OCI-LY1 (cell line): ENCODE measurements around the gene IRS2.

Experiments used
- EZH2 ChIP-seq: fragments of 200-600 bp; sonication (generic), shearing (Covaris generic); IDR thresholded peaks from 2 replicates; pipeline ENCODE4 v1.8.0; 2017; ENCODE audit warnings: borderline replicate concordance, mixed run types, mild to moderate bottlenecking, antibody characterized with exemption, low read length, moderate library complexity, mixed read lengths
- TF ChIP-seq, protein P1 (sequence below): fragments of 200-600 bp; sonication (generic), shearing (Covaris generic); IDR thresholded peaks from 2 replicates; pipeline ENCODE4 v1.5.1; 2017; ENCODE audit warnings: mild to moderate bottlenecking, antibody characterized with exemption, low read length, moderate library complexity, mixed read lengths

DNA sequence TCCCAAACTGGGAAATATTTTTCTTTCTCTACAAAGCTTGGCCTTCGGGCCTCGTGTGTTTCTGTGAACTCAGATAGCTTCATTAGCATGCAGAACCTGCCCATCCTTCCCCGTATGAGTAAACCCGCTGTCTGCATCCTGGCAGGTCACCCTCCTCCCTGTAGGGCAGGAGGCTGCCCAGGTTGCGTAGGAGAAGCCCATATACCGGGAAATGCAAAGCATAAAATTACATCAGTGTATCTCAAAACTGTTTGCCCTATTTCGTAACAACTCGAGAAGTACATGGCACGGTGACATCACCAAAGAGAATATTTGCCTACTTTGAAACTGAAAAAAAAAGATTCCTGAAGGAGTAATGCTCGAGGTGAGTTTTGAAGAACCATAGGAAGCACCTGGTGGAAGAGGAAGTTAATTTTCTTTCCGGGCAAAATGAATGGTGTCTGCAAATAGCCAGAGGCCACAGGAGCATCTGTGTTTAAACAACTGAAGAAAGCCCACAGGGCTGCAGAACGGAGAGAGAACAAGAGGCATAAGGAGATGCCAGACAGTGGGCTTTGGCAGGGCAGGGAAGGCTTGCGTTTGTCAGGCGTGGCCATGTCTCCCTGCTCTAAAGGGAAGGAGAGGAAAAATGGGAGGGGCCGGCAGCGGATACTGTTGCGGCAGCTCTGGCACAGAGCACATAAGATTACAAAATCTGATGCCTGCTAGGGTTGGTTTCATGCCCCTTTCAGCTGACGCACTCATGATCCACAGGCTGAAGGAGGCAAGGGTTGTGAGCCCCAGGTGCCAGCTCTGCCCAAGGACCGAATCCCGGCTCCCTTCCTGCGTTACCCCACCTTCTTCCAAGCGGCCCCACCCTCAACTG, 81.4 kb downstream of the IRS2 start:
- TF ChIP-seq, protein P1, sequence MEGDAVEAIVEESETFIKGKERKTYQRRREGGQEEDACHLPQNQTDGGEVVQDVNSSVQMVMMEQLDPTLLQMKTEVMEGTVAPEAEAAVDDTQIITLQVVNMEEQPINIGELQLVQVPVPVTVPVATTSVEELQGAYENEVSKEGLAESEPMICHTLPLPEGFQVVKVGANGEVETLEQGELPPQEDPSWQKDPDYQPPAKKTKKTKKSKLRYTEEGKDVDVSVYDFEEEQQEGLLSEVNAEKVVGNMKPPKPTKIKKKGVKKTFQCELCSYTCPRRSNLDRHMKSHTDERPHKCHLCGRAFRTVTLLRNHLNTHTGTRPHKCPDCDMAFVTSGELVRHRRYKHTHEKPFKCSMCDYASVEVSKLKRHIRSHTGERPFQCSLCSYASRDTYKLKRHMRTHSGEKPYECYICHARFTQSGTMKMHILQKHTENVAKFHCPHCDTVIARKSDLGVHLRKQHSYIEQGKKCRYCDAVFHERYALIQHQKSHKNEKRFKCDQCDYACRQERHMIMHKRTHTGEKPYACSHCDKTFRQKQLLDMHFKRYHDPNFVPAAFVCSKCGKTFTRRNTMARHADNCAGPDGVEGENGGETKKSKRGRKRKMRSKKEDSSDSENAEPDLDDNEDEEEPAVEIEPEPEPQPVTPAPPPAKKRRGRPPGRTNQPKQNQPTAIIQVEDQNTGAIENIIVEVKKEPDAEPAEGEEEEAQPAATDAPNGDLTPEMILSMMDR: no peak
- no peak for TF ChIP-seq EZH2
